Activated CD4-positive, alpha-beta T cell treated with anti-CD3 and anti-CD28 coated beads for 48 hours (primary cell): ENCODE results near the gene LGALSL.

ENCODE experiments used
- DNase-seq: peaks from one replicate; pipeline ENCODE4 v3.0.0-alpha.2; 2020

Gene LGALSL

GRCh38 chr2:64453770-64454385 is at the start of gene LGALSL:
Gene LGALSL (plus strand): TSS chr2:64454162. CDS start chr2:64454546, 384 bp downstream.
- DNase-seq = no peak

GRCh38 chr2:64404743-64405142 is 49.2 kb upstream of the LGALSL start:
- DNase-seq = no peak

GRCh38 chr2:64405581-64406406 is 48.2 kb upstream of the LGALSL start:
- no peak for DNase-seq

GRCh38 chr2:64406407-64406774 is 47.6 kb upstream of the LGALSL start:
- no peak for DNase-seq

- DNase-seq = no peak
Observed at GRCh38 chr2:64408031-64408430, 45.9 kb upstream of the LGALSL start.

GRCh38 chr2:64410671-64411070 is 43.3 kb upstream of the LGALSL start:
- peak; percentile 20 for DNase-seq

- DNase-seq = no peak
Observed at GRCh38 chr2:64412671-64413070, 41.3 kb upstream of the LGALSL start.

- DNase-seq = peak; percentile 20
Observed at GRCh38 chr2:64414736-64415435, 39.1 kb upstream of the LGALSL start.

- no peak for DNase-seq
Observed at GRCh38 chr2:64417624-64418023, 36.3 kb upstream of the LGALSL start.

- DNase-seq = no peak
Observed at GRCh38 chr2:64419596-64420165, 34.3 kb upstream of the LGALSL start.

- no peak for DNase-seq
Observed at GRCh38 chr2:64420677-64421076, 33.3 kb upstream of the LGALSL start.

GRCh38 chr2:64421201-64421600 is 32.8 kb upstream of the LGALSL start:
- no peak for DNase-seq

- DNase-seq = no peak
Observed at GRCh38 chr2:64422466-64422865, 31.5 kb upstream of the LGALSL start.

- no peak for DNase-seq
Observed at GRCh38 chr2:64423303-64423702, 30.7 kb upstream of the LGALSL start.

GRCh38 chr2:64424416-64424987 is 29.5 kb upstream of the LGALSL start:
- DNase-seq = no peak

- no peak for DNase-seq
Observed at GRCh38 chr2:64426183-64426952, 27.6 kb upstream of the LGALSL start.

- DNase-seq = no peak
Observed at GRCh38 chr2:64434039-64434657, 19.8 kb upstream of the LGALSL start.

GRCh38 chr2:64437883-64438282 is 16.1 kb upstream of the LGALSL start:
- DNase-seq = no peak

GRCh38 chr2:64439194-64439593 is 14.8 kb upstream of the LGALSL start:
- no peak for DNase-seq

GRCh38 chr2:64440843-64441242 is 13.1 kb upstream of the LGALSL start:
- no peak for DNase-seq

- DNase-seq = no peak
Observed at GRCh38 chr2:64442277-64442676, 11.7 kb upstream of the LGALSL start.
